ENCODE measurements around the gene UBQLN1.

DNA sequence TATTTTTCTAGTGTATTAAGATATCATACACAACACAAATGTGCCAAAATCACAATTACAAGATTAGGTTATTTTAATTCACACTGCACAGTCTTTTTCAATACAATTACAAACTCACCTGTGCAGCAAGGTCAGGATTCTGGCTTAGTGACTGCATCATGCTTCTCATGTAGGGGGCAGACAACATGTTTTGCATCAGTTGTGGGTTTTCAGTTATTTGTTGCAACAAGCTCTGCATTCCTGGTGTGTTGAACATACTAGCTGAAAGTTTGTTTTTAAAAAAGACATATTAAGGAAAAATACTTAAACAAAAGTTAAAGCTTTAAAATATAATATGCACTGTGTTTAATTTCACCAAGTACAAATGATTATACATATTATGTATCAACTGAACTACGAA is 38.7 kb downstream of the UBQLN1 start:
- no peak for TF ChIP-seq YY1 (IDR thresholded peaks at IDR 0.05; ENCODE audit: insufficient read depth, insufficient read length)
- TF ChIP-seq ZNF274 (IDR thresholded peaks at IDR 0.05; ENCODE audit: low read depth, low read length) = no peak
- TF ChIP-seq SUZ12 (IDR thresholded peaks at IDR 0.05; ENCODE audit: extremely low read depth, insufficient read depth, insufficient read length) = no peak

Data from NT2/D1 (cell line).